GM21737 (cell line): ENCODE data around the gene C5orf63.
"Not testable (repeated sequence)": the region's sequence is repeated elsewhere in the genome, so short reads cannot be mapped to it uniquely, and the experiment has no call there.

Experiments used
- ATAC-seq: cut with Tn5 transposase; IDR thresholded peaks from one replicate; pipeline ENCODE4 v1.9.1; 2021; ENCODE audit warnings: mild to moderate bottlenecking, moderate library complexity; ENCODE audit not compliant: unreplicated experiment

Gene C5orf63

GRCh38 chr5:127072861-127073846, at the start of gene C5orf63:
Gene C5orf63, minus strand, starts transcription at chr5:127073502. Its CDS starts 14,507 bp downstream, at chr5:127058995.
- ATAC-seq, result peak; percentile 99

GRCh38 chr5:127112347-127112864, 39.1 kb upstream of the C5orf63 start:
- ATAC-seq, result no peak

GRCh38 chr5:127111112-127111511, 37.8 kb upstream of the C5orf63 start:
- no peak for ATAC-seq

GRCh38 chr5:127108624-127109260, 35.4 kb upstream of the C5orf63 start:
- not testable (repeated sequence) for ATAC-seq

- ATAC-seq, result no peak
Measured at GRCh38 chr5:127101935-127102334, 28.6 kb upstream of the C5orf63 start.

- no peak for ATAC-seq
Measured at GRCh38 chr5:127101533-127101932, 28.2 kb upstream of the C5orf63 start.

- ATAC-seq, result no peak
Measured at GRCh38 chr5:127098241-127098640, 24.9 kb upstream of the C5orf63 start.

- no peak for ATAC-seq
Measured at GRCh38 chr5:127097278-127097677, 24.0 kb upstream of the C5orf63 start.

GRCh38 chr5:127096328-127096993, 23.2 kb upstream of the C5orf63 start:
- ATAC-seq, result no peak

- no peak for ATAC-seq
Measured at GRCh38 chr5:127094161-127094814, 21.0 kb upstream of the C5orf63 start.

- ATAC-seq, result no peak
Measured at GRCh38 chr5:127092690-127093089, 19.4 kb upstream of the C5orf63 start.

GRCh38 chr5:127089191-127089590, 15.9 kb upstream of the C5orf63 start:
- ATAC-seq, result no peak

- no peak for ATAC-seq
Measured at GRCh38 chr5:127088251-127088650, 14.9 kb upstream of the C5orf63 start.

GRCh38 chr5:127086589-127086988, 13.3 kb upstream of the C5orf63 start:
- ATAC-seq, result no peak

- ATAC-seq, result no peak
Measured at GRCh38 chr5:127085796-127086195, 12.5 kb upstream of the C5orf63 start.

GRCh38 chr5:127085371-127085770, 12.1 kb upstream of the C5orf63 start:
- ATAC-seq, result no peak

- no peak for ATAC-seq
Measured at GRCh38 chr5:127084656-127085055, 11.4 kb upstream of the C5orf63 start.

GRCh38 chr5:127083711-127084110, 10.4 kb upstream of the C5orf63 start:
- no peak for ATAC-seq

GRCh38 chr5:127079994-127080491, 6.7 kb upstream of the C5orf63 start:
- ATAC-seq, result no peak

GRCh38 chr5:127077366-127077765, 4.1 kb upstream of the C5orf63 start:
- no peak for ATAC-seq
